ENCODE measurements around the gene KHDC3L. TPM values are rescaled to one million over a fixed set of nuclear protein-coding genes. Genes with fewer than 3 reads are reported as not detected.
"Not testable (repeated sequence)": the region's sequence is repeated elsewhere in the genome, so short reads cannot be mapped to it uniquely, and the experiment has no call there.

KHDC3L gene
- total RNA-seq, 4 donors from 2014 or later, result not detected

- no peaks in the 10 kb centered on the region for H3K9me3 ChIP-seq
- intact Hi-C loops (cut with DNase I), result no loop called here
- H3K4me1 ChIP-seq, result peaks cover 0 to 13% (median 2%) of the 10 kb centered on the region in 3 donors
- TF ChIP-seq CTCF (IDR thresholded peaks at IDR 0.05) (no peak), POLR2A (IDR thresholded peaks at IDR 0.05) (no peak)
- DNase-seq, result no peak
- H3K36me3 ChIP-seq, result no peaks in the 10 kb centered on the region
- no peaks in the 10 kb centered on the region for H3K27me3 ChIP-seq
- H3K27ac ChIP-seq, result no peak overlapping the region
- H3K4me3 ChIP-seq, result no peak overlapping the region
- WGBS, 2 donors, result 49 to 92% methylated on average over 2 of the region's 2 CpGs
Measured at GRCh38 chr6:73391675-73392074, 29.2 kb downstream of the KHDC3L start.

GRCh38 chr6:73392188-73392587 lies 29.7 kb downstream of the KHDC3L start:
- intact Hi-C loops (cut with DNase I); H3K27ac ChIP-seq; H3K4me3 ChIP-seq; H3K27me3 ChIP-seq; H3K9me3 ChIP-seq; DNase-seq; H3K36me3 ChIP-seq: not testable (repeated sequence)
- peaks cover 0 to 13% (median 2%) of the 10 kb centered on the region in 3 donors for H3K4me1 ChIP-seq
- 77% methylated on average over 4 of the region's 4 CpGs for WGBS, 2 donors

GRCh38 chr6:73393278-73393677 lies 30.8 kb downstream of the KHDC3L start:
- Histone ChIP-seq H3K4me3 (no peak overlapping the region), H3K36me3 (no peaks in the 10 kb centered on the region), H3K27ac (no peak overlapping the region), H3K9me3 (no peaks in the 10 kb centered on the region), H3K4me1 (peaks cover 0 to 12% (median 2%) of the 10 kb centered on the region in 3 donors), H3K27me3 (no peaks in the 10 kb centered on the region)
- intact Hi-C loops (cut with DNase I), result no loop called here
- no peak for DNase-seq
- 75 to 100% methylated on average over 3 of the region's 3 CpGs for WGBS, 2 donors
- no peak for TF ChIP-seq CTCF (IDR thresholded peaks at IDR 0.05)
- no peak for TF ChIP-seq POLR2A (IDR thresholded peaks at IDR 0.05)

- TF ChIP-seq CTCF (IDR thresholded peaks at IDR 0.05), result no peak
- TF ChIP-seq POLR2A (IDR thresholded peaks at IDR 0.05), result no peak
- Histone ChIP-seq H3K9me3 (no peaks in the 10 kb centered on the region), H3K27me3 (no peaks in the 10 kb centered on the region), H3K27ac (peak within 1 kb of the TSS in 2 of 4 donors; percentile 58 to 64), H3K4me3 (peak within 1 kb of the TSS in 3 of 4 donors; percentile 23 to 52 (median 39)), H3K36me3 (no peaks in the 10 kb centered on the region), H3K4me1 (no peaks in the 10 kb centered on the region)
- intact Hi-C loops (cut with DNase I), result no loop called here
- WGBS, 2 donors, result 77 to 80% methylated on average over 34 to 41 of the region's 54 CpGs
- peak; percentile 7 for DNase-seq
Measured at GRCh38 chr6:73394577-73395354, 32.3 kb downstream of the KHDC3L start, which contains the start of gene DDX43. TSS of gene DDX43 (plus strand) at chr6:73394828. CDS start at chr6:73394906, 78 bp downstream.

- intact Hi-C loops (cut with DNase I), result no loop called here
- Histone ChIP-seq H3K27me3 (no peaks in the 10 kb centered on the region), H3K9me3 (no peaks in the 10 kb centered on the region), H3K4me3 (no peak overlapping the region), H3K4me1 (no peaks in the 10 kb centered on the region), H3K36me3 (no peaks in the 10 kb centered on the region), H3K27ac (no peak overlapping the region)
- DNase-seq, result no peak
- 88 to 96% methylated on average over 10 of the region's 10 CpGs for WGBS, 2 donors
- no peak for TF ChIP-seq CTCF (IDR thresholded peaks at IDR 0.05)
Measured at GRCh38 chr6:73395875-73396274, 33.4 kb downstream of the KHDC3L start.

All from esophagus squamous epithelium (tissue), 5 donors.